Measurements from ENCODE around the gene VAV3. TPM values are rescaled to one million over a fixed set of nuclear protein-coding genes. Genes with fewer than 3 reads are reported as not detected.

Gene VAV3
- polyA plus RNA-seq, 1 of the 3 experiments (the other 2 are of a cell fraction) = not detected

- H3K27me3 ChIP-seq (ENCODE audit: insufficient read depth) = no peaks in the 10 kb centered on the region
- H4K20me1 ChIP-seq (ENCODE audit: insufficient read depth) = no peaks in the 10 kb centered on the region
- no peak for DNase-seq
- no peaks in the 10 kb centered on the region; a peak in 2 of 4 replicates for H3K4me1 ChIP-seq (ENCODE audit: control insufficient read depth in 1 of 2, insufficient read depth in 2 of 2, low read depth in 1 of 2, low read length in 1 of 2)
- H3K79me2 ChIP-seq (ENCODE audit: insufficient read depth) = no peaks in the 10 kb centered on the region
- WGBS (ENCODE audit: low lambda C conversion rate) = 48% methylated on average over 2 of the region's 2 CpGs
- H3K9ac ChIP-seq = no peak overlapping the region
- no peak overlapping the region for H2AFZ ChIP-seq (ENCODE audit: low read depth)
- no peaks in the 10 kb centered on the region for H3K36me3 ChIP-seq (replicated peaks in 1 of 2; ENCODE audit: control insufficient read depth in 1 of 2, insufficient read depth in 2 of 2, low read length in 1 of 2)
- H3K27ac ChIP-seq (ENCODE audit: low read depth in 2 of 2, low read length in 1 of 2) = no peak overlapping the region
- H3K9me2 ChIP-seq = no peaks in the 10 kb centered on the region
- H3K4me2 ChIP-seq = no peak overlapping the region
- POLR2A ChIA-PET = no interaction called here
- H3K4me3 ChIP-seq (ENCODE audit: low read depth in 2 of 2, low read length in 1 of 2) = no peak overlapping the region
- CTCF ChIA-PET = interaction anchor here (1.1 to 1.6 kb wide), 2 partner anchors 23 to 246 kb away, joined by 3 to 4 read pairs; no protein-coding TSS in a partner anchor
- no peak for TF ChIP-seq NRF1 (IDR thresholded peaks at IDR 0.05; ENCODE audit: low read depth, low read length)
- TF ChIP-seq PBX3 (IDR thresholded peaks at IDR 0.05) = no peak
- TF ChIP-seq JUND (IDR thresholded peaks at IDR 0.05) = no peak
- no peak for TF ChIP-seq FOXM1 (IDR thresholded peaks at IDR 0.05; ENCODE audit: low read depth)
- TF ChIP-seq TCF12 (IDR thresholded peaks at IDR 0.05) = no peak
- no peak for TF ChIP-seq USF1 (IDR thresholded peaks at IDR 0.05; ENCODE audit: borderline replicate concordance, low read depth)
- TF ChIP-seq TEAD4 (IDR thresholded peaks at IDR 0.05; ENCODE audit: borderline replicate concordance, insufficient read depth) = no peak
- no peak for TF ChIP-seq FOXJ3 (CRISPR knock-in tag; IDR thresholded peaks at IDR 0.05)
- TF ChIP-seq EZH2phosphoT487 (IDR thresholded peaks at IDR 0.05; ENCODE audit: borderline replicate concordance, low read depth) = no peak
- no peak for TF ChIP-seq MAX (IDR thresholded peaks at IDR 0.05; ENCODE audit: low read depth)
- TF ChIP-seq CHD2 (IDR thresholded peaks at IDR 0.05; ENCODE audit: low read length, partially characterized antibody) = no peak
- H3K9me3 ChIP-seq = no peaks in the 10 kb centered on the region
- H3F3A ChIP-seq (replicated peaks; ENCODE audit: insufficient read depth) = no peaks in the 10 kb centered on the region
Measured at GRCh38 chr1:107879927-107880326, 85.1 kb downstream of the VAV3 start.

- ChIA-PET CTCF (interaction anchor here (1.1 to 1.8 kb wide), 3 partner anchors 23 to 246 kb away, joined by 3 to 4 read pairs (median 4); no protein-coding TSS in a partner anchor), POLR2A (no interaction called here)
- WGBS (ENCODE audit: low lambda C conversion rate) = 50% methylated on average over 1 of the region's 1 CpG
- H3K79me2 ChIP-seq (ENCODE audit: insufficient read depth) = no peaks in the 10 kb centered on the region
- H3K9me3 ChIP-seq = no peaks in the 10 kb centered on the region
- no peaks in the 10 kb centered on the region; a peak in 2 of 4 replicates for H3K4me1 ChIP-seq (ENCODE audit: control insufficient read depth in 1 of 2, insufficient read depth in 2 of 2, low read depth in 1 of 2, low read length in 1 of 2)
- H3K9ac ChIP-seq = no peak overlapping the region
- no peak overlapping the region for H3K27ac ChIP-seq (ENCODE audit: low read depth in 2 of 2, low read length in 1 of 2)
- H3K9me2 ChIP-seq = no peaks in the 10 kb centered on the region
- H3K4me2 ChIP-seq = no peak overlapping the region
- H3F3A ChIP-seq (replicated peaks; ENCODE audit: insufficient read depth) = no peaks in the 10 kb centered on the region
- no peak for DNase-seq
- H3K36me3 ChIP-seq (replicated peaks in 1 of 2; ENCODE audit: control insufficient read depth in 1 of 2, insufficient read depth in 2 of 2, low read length in 1 of 2) = no peaks in the 10 kb centered on the region
- no peak for TF ChIP-seq POLR2AphosphoS5 (IDR thresholded peaks at IDR 0.05; ENCODE audit: low read depth, low read length)
- TF ChIP-seq JUND (IDR thresholded peaks at IDR 0.05) = no peak
- no peak for TF ChIP-seq MXI1 (IDR thresholded peaks at IDR 0.05; ENCODE audit: low read depth, low read length)
- no peak for TF ChIP-seq EZH2phosphoT487 (IDR thresholded peaks at IDR 0.05; ENCODE audit: borderline replicate concordance, low read depth)
- no peak for TF ChIP-seq RCOR1 (IDR thresholded peaks at IDR 0.05; ENCODE audit: low read length)
- no peak for TF ChIP-seq FOXM1 (IDR thresholded peaks at IDR 0.05; ENCODE audit: low read depth)
- TF ChIP-seq TCF12 (IDR thresholded peaks at IDR 0.05) = no peak
- no peak for TF ChIP-seq RAD21 (IDR thresholded peaks at IDR 0.05; ENCODE audit: low read length)
- TF ChIP-seq RFX5 (IDR thresholded peaks at IDR 0.05; ENCODE audit: low read length) = no peak
- no peak for TF ChIP-seq ZBTB33 (IDR thresholded peaks at IDR 0.05; ENCODE audit: borderline replicate concordance, low read depth)
- no peak for TF ChIP-seq MAX (IDR thresholded peaks at IDR 0.05; ENCODE audit: low read depth)
- no peak for TF ChIP-seq FOXJ3 (CRISPR knock-in tag; IDR thresholded peaks at IDR 0.05)
- H3K27me3 ChIP-seq (ENCODE audit: insufficient read depth) = no peaks in the 10 kb centered on the region
- no peak overlapping the region for H2AFZ ChIP-seq (ENCODE audit: low read depth)
- H3K4me3 ChIP-seq (ENCODE audit: low read depth in 2 of 2, low read length in 1 of 2) = no peak overlapping the region
- H4K20me1 ChIP-seq (ENCODE audit: insufficient read depth) = no peaks in the 10 kb centered on the region
Measured at GRCh38 chr1:107879346-107879745, 85.6 kb downstream of the VAV3 start.
